ENCODE results near the gene AKAP6. TPM values are rescaled to one million over a fixed set of nuclear protein-coding genes. Genes with fewer than 3 reads are reported as not detected.

Gene AKAP6
- total RNA-seq, 3 donors from 2014 or later = 1.1 to 9.1 (median 4.6) TPM

DNA sequence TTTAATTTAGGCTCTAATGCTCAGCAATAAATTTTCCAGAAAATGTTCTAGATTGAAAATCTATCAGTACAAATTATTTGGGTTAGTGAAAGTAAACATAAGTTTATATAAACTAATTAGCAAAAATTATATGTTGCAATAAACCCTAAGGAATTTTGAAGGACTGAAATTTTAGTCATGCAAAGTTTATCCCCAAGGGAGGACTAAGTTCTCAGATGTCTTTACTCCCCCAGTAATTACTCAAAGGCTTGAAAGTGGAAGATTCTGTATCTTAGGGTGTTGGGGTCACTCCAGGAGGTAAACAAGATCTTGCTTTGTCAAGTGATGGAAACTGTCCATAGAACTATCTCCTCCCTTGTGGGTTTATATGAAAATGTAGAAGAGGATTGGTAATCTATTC is 183.7 kb downstream of the AKAP6 start:
- Histone ChIP-seq H3K9me3 (no peaks in the 10 kb centered on the region), H3K4me3 (no peak overlapping the region), H3K4me1 (no peaks in the 10 kb centered on the region), H3K36me3 (no peaks in the 10 kb centered on the region), H3K27me3 (no peaks in the 10 kb centered on the region), H3K27ac (peak overlapping the region; percentile 5 to 27)
- intact Hi-C loops (cut with DNase I; ENCODE audit: low total_unique reads) = no loop called here
- TF ChIP-seq CTCF (IDR thresholded peaks at IDR 0.05) = no peak
- TF ChIP-seq POLR2AphosphoS5 (IDR thresholded peaks at IDR 0.05) = no peak
- TF ChIP-seq POLR2A (IDR thresholded peaks at IDR 0.05) = no peak
- DNase-seq (ENCODE audit: low spot score in 2 of 2) = no peak

DNA sequence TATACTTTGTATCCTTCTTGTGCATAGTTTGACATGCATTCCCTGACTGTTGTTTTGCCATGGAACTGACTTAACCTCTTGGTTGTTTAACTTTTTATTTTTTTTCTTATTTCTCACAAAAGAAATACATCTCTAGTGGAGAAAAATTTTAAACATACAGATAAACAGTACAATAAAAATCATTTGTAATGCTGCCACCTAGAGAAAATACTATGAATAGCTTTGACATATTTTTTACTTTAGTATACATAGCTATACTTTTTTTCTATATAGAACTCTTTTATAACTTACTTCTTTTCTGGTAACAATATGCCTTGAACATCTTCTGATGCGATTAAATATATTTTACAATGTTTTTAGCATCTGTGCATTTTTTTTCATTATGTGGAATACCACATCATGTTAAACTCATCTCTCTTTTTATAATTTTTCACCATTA is 184.5 kb downstream of the AKAP6 start:
- Histone ChIP-seq H3K4me3 (no peak overlapping the region), H3K9me3 (no peaks in the 10 kb centered on the region), H3K27ac (no peak overlapping the region), H3K4me1 (no peaks in the 10 kb centered on the region), H3K36me3 (no peaks in the 10 kb centered on the region), H3K27me3 (no peaks in the 10 kb centered on the region)
- intact Hi-C loops (cut with DNase I; ENCODE audit: low total_unique reads) = no loop called here
- no peak for DNase-seq (ENCODE audit: low spot score in 2 of 2)
- no peak for TF ChIP-seq POLR2AphosphoS5 (IDR thresholded peaks at IDR 0.05)
- TF ChIP-seq CTCF (IDR thresholded peaks at IDR 0.05) = peak; percentile 7 to 58 (median 19)

DNA sequence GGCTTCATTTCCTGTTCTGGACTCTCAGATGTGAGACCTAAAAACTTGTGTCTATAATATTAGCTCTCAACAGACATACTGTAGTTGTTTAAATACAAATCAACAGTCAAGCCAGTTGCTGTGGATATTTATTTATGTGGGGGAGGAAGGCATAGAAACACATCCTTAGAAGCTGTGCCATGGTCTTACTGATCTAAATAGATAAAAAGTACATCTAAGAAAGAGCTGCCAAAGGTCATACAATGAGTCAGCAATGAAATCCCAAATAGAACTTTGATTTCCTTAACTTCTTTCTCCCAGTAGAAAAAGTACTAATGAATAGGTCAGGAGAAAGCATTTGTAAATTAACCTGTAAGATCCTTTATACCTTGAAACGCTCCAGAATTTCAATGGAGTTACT is 185.1 kb downstream of the AKAP6 start:
- intact Hi-C loops (cut with DNase I; ENCODE audit: low total_unique reads) = no loop called here
- no peak for DNase-seq (ENCODE audit: low spot score in 2 of 2)
- Histone ChIP-seq H3K27me3 (no peaks in the 10 kb centered on the region), H3K4me3 (no peak overlapping the region), H3K27ac (peak overlapping the region in 1 of 2 donors; percentile 11), H3K4me1 (no peaks in the 10 kb centered on the region), H3K36me3 (no peaks in the 10 kb centered on the region), H3K9me3 (no peaks in the 10 kb centered on the region)
- TF ChIP-seq POLR2AphosphoS5 (IDR thresholded peaks at IDR 0.05) = no peak
- no peak for TF ChIP-seq POLR2A (IDR thresholded peaks at IDR 0.05)
- no peak for TF ChIP-seq CTCF (IDR thresholded peaks at IDR 0.05)

- TF ChIP-seq POLR2AphosphoS5 (IDR thresholded peaks at IDR 0.05) (no peak), POLR2A (IDR thresholded peaks at IDR 0.05) (no peak), CTCF (IDR thresholded peaks at IDR 0.05) (no peak)
- Histone ChIP-seq H3K27me3 (no peaks in the 10 kb centered on the region), H3K36me3 (no peaks in the 10 kb centered on the region), H3K4me1 (no peaks in the 10 kb centered on the region), H3K9me3 (no peaks in the 10 kb centered on the region), H3K4me3 (no peak overlapping the region), H3K27ac (no peak overlapping the region)
- DNase-seq (ENCODE audit: low spot score in 2 of 2) = no peak
- intact Hi-C loops (cut with DNase I; ENCODE audit: low total_unique reads) = no loop called here
Measured at GRCh38 chr14:32514681-32515080, 185.6 kb downstream of the AKAP6 start.

DNA sequence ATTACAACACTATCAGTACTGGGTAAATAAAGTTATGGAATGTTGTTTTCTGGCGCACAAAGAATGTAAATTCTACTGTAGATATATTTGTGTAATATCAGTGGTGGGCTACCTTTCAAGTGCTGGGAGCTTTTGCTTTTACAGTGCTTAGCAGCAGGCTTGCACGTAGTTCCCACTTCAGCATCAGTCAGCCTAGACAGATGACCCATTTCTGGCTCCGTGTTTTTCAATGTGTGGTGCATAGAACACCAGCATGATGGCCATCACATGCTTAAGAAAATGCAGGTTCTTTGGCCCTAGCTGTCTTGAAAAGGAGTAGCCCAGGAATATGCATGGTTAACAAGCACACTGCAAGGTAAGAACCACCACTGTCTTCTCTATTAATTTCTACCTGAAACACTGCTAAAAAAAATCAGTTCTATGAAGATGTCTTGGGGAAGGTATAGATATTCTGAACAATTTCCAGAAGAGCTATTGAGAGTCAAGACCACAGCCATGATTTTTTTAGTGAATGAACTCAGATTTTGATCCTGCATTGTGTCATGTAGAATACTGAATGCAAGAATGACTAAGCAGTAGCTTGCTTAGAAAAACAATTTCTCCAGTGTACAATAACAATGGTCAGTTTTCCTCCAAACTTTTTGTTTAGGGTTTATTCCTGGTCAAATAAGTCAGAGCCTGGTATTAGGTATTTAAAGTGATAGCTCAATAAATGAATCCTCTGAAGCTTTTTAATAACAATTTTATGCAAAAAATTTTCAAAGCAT is 195.7 kb downstream of the AKAP6 start:
- no peak overlapping the region for H3K27ac ChIP-seq
- H3K9me3 ChIP-seq = no peaks in the 10 kb centered on the region
- no peak overlapping the region for H3K4me3 ChIP-seq
- no peaks in the 10 kb centered on the region for H3K4me1 ChIP-seq
- no peak for TF ChIP-seq CTCF (IDR thresholded peaks at IDR 0.05)
- TF ChIP-seq POLR2A (IDR thresholded peaks at IDR 0.05) = no peak
- no peak for TF ChIP-seq POLR2AphosphoS5 (IDR thresholded peaks at IDR 0.05)
- DNase-seq (ENCODE audit: low spot score in 2 of 2) = no peak
- intact Hi-C loops (cut with DNase I; ENCODE audit: low total_unique reads) = no loop called here
- no peaks in the 10 kb centered on the region for H3K27me3 ChIP-seq
- H3K36me3 ChIP-seq = no peaks in the 10 kb centered on the region
